K562 (cell line): ENCODE data around the gene MICAL2. TPM values are rescaled to one million over a fixed set of nuclear protein-coding genes. Genes with fewer than 3 reads are reported as not detected.

Source experiments
- HDAC2 ChIP-seq: fragments of 450-650 bp; IDR thresholded peaks from 2 replicates; pipeline ENCODE4 v1.6.1; 2016; ENCODE audit warnings: mild to moderate bottlenecking
- HMGN3 ChIP-seq: IDR thresholded peaks from 2 replicates; pipeline ENCODE4 v1.6.1; 2011; ENCODE audit warnings: borderline replicate concordance, low read depth, mild to moderate bottlenecking, mixed read lengths, low read length; ENCODE audit not compliant: insufficient read length; ENCODE audit errors: extremely low read depth
- MBD2 ChIP-seq: sonication (generic); IDR thresholded peaks from 2 replicates; pipeline ENCODE4 v1.6.1; 2016; ENCODE audit warnings: low read depth, borderline replicate concordance
- POLR2AphosphoS5 ChIP-seq: IDR thresholded peaks from 2 replicates; pipeline ENCODE4 v1.6.1; 2011; ENCODE audit warnings: mild to moderate bottlenecking, low read depth, low read length, moderate library complexity; ENCODE audit not compliant: control insufficient read depth, insufficient read depth
- XRCC5 ChIP-seq: fragments of 200-400 bp; formaldehyde crosslinking; IDR thresholded peaks from 2 replicates; pipeline ENCODE4 v1.6.1; 2017; ENCODE audit warnings: low read depth, mild to moderate bottlenecking, low read length
- ZNF263 ChIP-seq: sonication (generic); formaldehyde crosslinking; IDR thresholded peaks from 2 replicates; pipeline ENCODE4 v1.8.0; 2022; ENCODE audit warnings: mild to moderate bottlenecking, missing genetic modification reagents, borderline replicate concordance
- polyA plus RNA-seq, 8 experiments: library from polyadenylated mRNA; depleted of rRNA in 4 of 8; stranded (reverse) in 5 of 8; unstranded in 3 of 8; fragments of >200 nt; fragmentation: Nextera tagmentation in 2 of 8; fragmentation: Illumina TruSeq in 1 of 8; extraction: Ambion mirVana in 2 of 8; extraction: Trizol in 1 of 8; gene quantifications; 2 replicates each; pipeline versions ENCODE4 v1.2.1 to v1.2.3, GENCODE V29; 2011 to 2014; ENCODE audit warnings: inconsistent platforms in 1 of 8, missing spikeins in 1 of 8
- total RNA-seq, 7 experiments: library from RNA; depleted of rRNA in 6 of 7; stranded (reverse); fragments of >200 nt in 6 of 7; fragmentation: Illumina TruSeq in 2 of 7; extraction: Trizol in 2 of 7; gene quantifications; 2 replicates each; pipeline versions ENCODE4 v1.2.1 to v1.2.3, GENCODE V29; 2011 to 2021; ENCODE audit warnings: low replicate concordance in 1 of 7
- TF ChIP-seq, protein P1 (sequence below): fragments of 450-650 bp; IDR thresholded peaks from 2 replicates; pipeline ENCODE4 v1.6.1; 2018; ENCODE audit not compliant: partially characterized antibody

Gene MICAL2
- total and polyA plus RNA-seq, 9 of the 15 experiments (the other 6 are each of a cell fraction or from before 2014, with no cell fraction given): 4.7 to 64.2 (median 33.6) TPM

DNA sequence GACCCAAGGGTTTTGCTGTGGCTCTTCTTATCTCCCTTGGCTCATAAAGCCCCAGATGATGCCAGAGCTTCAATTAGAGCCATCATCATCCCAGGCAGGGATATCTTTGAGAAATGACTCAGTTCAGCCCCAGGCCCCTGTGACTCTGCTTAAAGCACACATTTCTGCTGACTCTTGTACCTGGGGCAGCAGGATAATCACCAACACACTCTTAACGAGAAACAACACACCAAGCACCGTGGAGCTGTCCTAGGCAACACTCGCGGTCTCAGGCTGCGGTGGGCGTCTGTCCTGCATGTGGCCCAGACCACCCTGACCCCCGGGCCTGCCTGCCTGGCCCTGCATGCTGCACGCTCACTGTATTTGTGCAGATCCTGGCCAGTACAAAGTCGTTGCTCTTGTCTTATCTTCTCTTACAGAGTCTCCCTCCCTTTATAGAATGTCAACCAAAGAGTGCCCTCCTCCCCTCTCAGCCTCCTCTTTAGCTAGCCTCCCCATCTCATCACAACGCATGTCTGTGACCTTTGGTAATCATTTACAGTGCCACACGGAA lies 152.8 kb downstream of the MICAL2 start (continued):
- TF ChIP-seq, protein P1, sequence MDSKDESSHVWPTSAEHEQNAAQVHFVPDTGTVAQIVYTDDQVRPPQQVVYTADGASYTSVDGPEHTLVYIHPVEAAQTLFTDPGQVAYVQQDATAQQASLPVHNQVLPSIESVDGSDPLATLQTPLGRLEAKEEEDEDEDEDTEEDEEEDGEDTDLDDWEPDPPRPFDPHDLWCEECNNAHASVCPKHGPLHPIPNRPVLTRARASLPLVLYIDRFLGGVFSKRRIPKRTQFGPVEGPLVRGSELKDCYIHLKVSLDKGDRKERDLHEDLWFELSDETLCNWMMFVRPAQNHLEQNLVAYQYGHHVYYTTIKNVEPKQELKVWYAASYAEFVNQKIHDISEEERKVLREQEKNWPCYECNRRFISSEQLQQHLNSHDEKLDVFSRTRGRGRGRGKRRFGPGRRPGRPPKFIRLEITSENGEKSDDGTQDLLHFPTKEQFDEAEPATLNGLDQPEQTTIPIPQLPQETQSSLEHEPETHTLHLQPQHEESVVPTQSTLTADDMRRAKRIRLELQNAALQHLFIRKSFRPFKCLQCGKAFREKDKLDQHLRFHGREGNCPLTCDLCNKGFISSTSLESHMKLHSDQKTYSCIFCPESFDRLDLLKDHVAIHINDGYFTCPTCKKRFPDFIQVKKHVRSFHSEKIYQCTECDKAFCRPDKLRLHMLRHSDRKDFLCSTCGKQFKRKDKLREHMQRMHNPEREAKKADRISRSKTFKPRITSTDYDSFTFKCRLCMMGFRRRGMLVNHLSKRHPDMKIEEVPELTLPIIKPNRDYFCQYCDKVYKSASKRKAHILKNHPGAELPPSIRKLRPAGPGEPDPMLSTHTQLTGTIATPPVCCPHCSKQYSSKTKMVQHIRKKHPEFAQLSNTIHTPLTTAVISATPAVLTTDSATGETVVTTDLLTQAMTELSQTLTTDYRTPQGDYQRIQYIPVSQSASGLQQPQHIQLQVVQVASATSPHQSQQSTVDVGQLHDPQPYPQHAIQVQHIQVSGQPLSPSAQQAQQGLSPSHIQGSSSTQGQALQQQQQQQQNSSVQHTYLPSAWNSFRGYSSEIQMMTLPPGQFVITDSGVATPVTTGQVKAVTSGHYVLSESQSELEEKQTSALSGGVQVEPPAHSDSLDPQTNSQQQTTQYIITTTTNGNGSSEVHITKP: peak; percentile 17
- TF ChIP-seq HDAC2 (0 out of 2 replicates have a peak, but pooled peaks have one; percentile 36), HMGN3 (peak; percentile 67), XRCC5 (0 out of 2 replicates have a peak, but pooled peaks have one; percentile 6), ZNF263 (CRISPR knock-in tag) (peak; percentile 71; the same call in 1 of the 2 replicates), POLR2AphosphoS5 (peak; percentile 68; the same call in 1 of the 2 replicates), MBD2 (0 out of 2 replicates have a peak, but pooled peaks have one; percentile 36)
